SK-N-SH (cell line): ENCODE results near the gene TCP11L1. TPM values are rescaled to one million over a fixed set of nuclear protein-coding genes. Genes with fewer than 3 reads are reported as not detected.

ENCODE experiments used
- CTCF ChIA-PET: fragments of 300-600, 350-600 bp; formaldehyde crosslinking; extraction: SDS; loops from one replicate; lab custom pipeline; 2021; lab: Yijun Ruan, JAX
- POLR2A ChIA-PET: fragments of 350-600 bp; sonication (Branson Sonifier 250); formaldehyde crosslinking; extraction: SDS; loops from one replicate; lab custom pipeline; 2020; ENCODE audit warnings: antibody characterized with exemption, inconsistent platforms; lab: Yijun Ruan, JAX
- DNase-seq: peaks from one replicate; pipeline ENCODE4 v3.0.0; 2012
- H2AFZ ChIP-seq: fragments of 200-600 bp; sonication (generic); 2 replicates; pipeline ENCODE4 v1.8.1; 2016; ENCODE audit warnings: antibody characterized with exemption, mild to moderate bottlenecking, low read depth
- H3F3A ChIP-seq: fragments of 200-600 bp; sonication (generic); replicated peaks from 2 replicates; pipeline ENCODE3; 2016; ENCODE audit warnings: antibody characterized with exemption, mild to moderate bottlenecking; ENCODE audit not compliant: insufficient read depth
- H3K27ac ChIP-seq, 2 experiments: fragments of 200-500 bp in 1 of 2; fragments of 200-600 bp in 1 of 2; sonication (Bioruptor generic) in 1 of 2; sonication (generic), shearing (Covaris generic) in 1 of 2; 2 replicates each; pipeline versions ENCODE4 v1.5.1 to v1.6.1; 2014 to 2016; ENCODE audit warnings: low read depth in 2 of 2, inconsistent platforms in 1 of 2, low read length in 1 of 2, mild to moderate bottlenecking in 1 of 2, mixed read lengths in 1 of 2
- H3K27me3 ChIP-seq: fragments of 200-600 bp; sonication (generic), shearing (Covaris generic); 2 replicates; pipeline ENCODE4 v1.6.1; 2016; ENCODE audit warnings: mixed run types; ENCODE audit not compliant: insufficient read depth
- H3K36me3 ChIP-seq, 2 experiments: fragments of 200-500 bp in 1 of 2; fragments of 200-600 bp in 1 of 2; sonication (Bioruptor generic) in 1 of 2; sonication (generic) in 1 of 2; replicated peaks in 1 of 2; 2 replicates each; pipeline versions ENCODE3 to v1.5.1; 2014 to 2016; ENCODE audit warnings: low read length in 1 of 2, mild to moderate bottlenecking in 1 of 2; ENCODE audit not compliant: insufficient read depth in 2 of 2, control insufficient read depth in 1 of 2
- H3K4me1 ChIP-seq, 2 experiments: fragments of 200-500 bp in 1 of 2; fragments of 200-600 bp in 1 of 2; sonication (Bioruptor generic) in 1 of 2; sonication (generic), shearing (Covaris generic) in 1 of 2; 2 replicates each; pipeline versions ENCODE4 v1.5.1 to v1.6.1; 2014 to 2016; ENCODE audit warnings: low read depth in 1 of 2, low read length in 1 of 2, mixed run types in 1 of 2; ENCODE audit not compliant: insufficient read depth in 2 of 2, control insufficient read depth in 1 of 2
- H3K4me2 ChIP-seq: fragments of 200-600 bp; sonication (generic), shearing (Covaris generic); 2 replicates; pipeline ENCODE4 v1.6.1; 2017; ENCODE audit warnings: mixed run types
- H3K4me3 ChIP-seq, 2 experiments: fragments of 200-500 bp in 1 of 2; fragments of 200-600 bp in 1 of 2; sonication (Bioruptor generic) in 1 of 2; sonication (generic), shearing (Covaris generic) in 1 of 2; 2 replicates each; pipeline versions ENCODE4 v1.5.1 to v1.8.1; 2014 to 2016; ENCODE audit warnings: low read depth in 2 of 2, inconsistent platforms in 1 of 2, low read length in 1 of 2, mild to moderate bottlenecking in 1 of 2, mixed read lengths in 1 of 2, moderate library complexity in 1 of 2
- H3K79me2 ChIP-seq: fragments of 200-600 bp; sonication (generic); 2 replicates; pipeline ENCODE4 v1.8.1; 2017; ENCODE audit warnings: mild to moderate bottlenecking; ENCODE audit not compliant: insufficient read depth
- H3K9ac ChIP-seq: fragments of 200-600 bp; sonication (generic); 2 replicates; pipeline ENCODE4 v1.6.1; 2017; ENCODE audit warnings: mixed run types
- H3K9me2 ChIP-seq: fragments of 200-600 bp; sonication (generic); 2 replicates; pipeline ENCODE4 v1.6.1; 2017; ENCODE audit warnings: mixed run types
- H3K9me3 ChIP-seq: fragments of 200-600 bp; sonication (generic); 2 replicates; pipeline ENCODE4 v1.6.1; 2017; ENCODE audit warnings: mixed run types, mild to moderate bottlenecking, moderate library complexity
- H4K20me1 ChIP-seq: fragments of 200-600 bp; sonication (generic); 2 replicates; pipeline ENCODE4 v1.6.1; 2017; ENCODE audit warnings: mild to moderate bottlenecking, mixed run types; ENCODE audit not compliant: insufficient read depth
- EP300 ChIP-seq, 2 experiments: IDR thresholded peaks; 2 replicates each; pipeline versions ENCODE4 v1.4.0 to v1.6.1; 2012; ENCODE audit warnings: borderline replicate concordance in 1 of 2, low read depth in 1 of 2, low read length in 1 of 2
- FOSL2 ChIP-seq: IDR thresholded peaks from 2 replicates; pipeline ENCODE4 v1.4.0; 2012; ENCODE audit warnings: low read depth, mild to moderate bottlenecking, moderate library complexity, borderline replicate concordance
- FOXJ3 ChIP-seq: sonication (generic); formaldehyde crosslinking; IDR thresholded peaks from 2 replicates; pipeline ENCODE4 v1.5.1; 2020; ENCODE audit warnings: mild to moderate bottlenecking, missing genetic modification reagents
- FOXM1 ChIP-seq: IDR thresholded peaks from 2 replicates; pipeline ENCODE4 v1.4.0; 2012; ENCODE audit warnings: low read depth, mild to moderate bottlenecking
- GABPA ChIP-seq: IDR thresholded peaks from 2 replicates; pipeline ENCODE4 v1.4.0; 2012; ENCODE audit warnings: low read depth, mild to moderate bottlenecking
- GATA2 ChIP-seq: sonication (generic); formaldehyde crosslinking; IDR thresholded peaks from 2 replicates; pipeline ENCODE4 v1.5.0; 2020; ENCODE audit warnings: mild to moderate bottlenecking, missing genetic modification reagents
- JUND ChIP-seq: IDR thresholded peaks from 2 replicates; pipeline ENCODE4 v1.4.0; 2012
- NRF1 ChIP-seq: IDR thresholded peaks from 2 replicates; pipeline ENCODE4 v1.6.1; 2012; ENCODE audit warnings: low read depth, mild to moderate bottlenecking, low read length
- POLR2AphosphoS5 ChIP-seq: IDR thresholded peaks from 2 replicates; pipeline ENCODE4 v1.6.1; 2012; ENCODE audit warnings: low read depth, low read length
- RCOR1 ChIP-seq: fragments of 150-350 bp; IDR thresholded peaks from 2 replicates; pipeline ENCODE4 v1.6.1; 2017; ENCODE audit warnings: antibody characterized with exemption, low read length
- RXRA ChIP-seq: IDR thresholded peaks from 2 replicates; pipeline ENCODE4 v1.4.0; 2012; ENCODE audit warnings: low read depth, mild to moderate bottlenecking, borderline replicate concordance
- SIN3A ChIP-seq: IDR thresholded peaks from 2 replicates; pipeline ENCODE4 v1.6.1; 2012; ENCODE audit warnings: low read depth, mild to moderate bottlenecking, low read length, moderate library complexity, borderline replicate concordance
- SMC3 ChIP-seq: IDR thresholded peaks from 2 replicates; pipeline ENCODE4 v1.6.1; 2012; ENCODE audit warnings: low read depth, low read length, improper control_type of control experiment
- TAF1 ChIP-seq: IDR thresholded peaks from 2 replicates; pipeline ENCODE4 v1.6.1; 2012; ENCODE audit warnings: low read depth, mild to moderate bottlenecking, low read length, moderate library complexity, borderline replicate concordance
- TEAD4 ChIP-seq: IDR thresholded peaks from 2 replicates; pipeline ENCODE4 v1.4.0; 2012; ENCODE audit warnings: mild to moderate bottlenecking, borderline replicate concordance; ENCODE audit not compliant: insufficient read depth
- YY1 ChIP-seq: IDR thresholded peaks from 2 replicates; pipeline ENCODE4 v1.4.0; 2012; ENCODE audit warnings: low read depth, mild to moderate bottlenecking
- WGBS: methylation state at CpG from one replicate; pipeline ENCODE4 v1.1.6; 2017; ENCODE audit warnings: low lambda C conversion rate; 5-methylcytosine and 5-hydroxymethylcytosine counted together
- polyA plus RNA-seq, 3 experiments: library from polyadenylated mRNA; depleted of rRNA; stranded (reverse); fragments of >200 nt; gene quantifications; 2 replicates each; pipeline ENCODE4 v1.2.3, GENCODE V29; 2012
- TF ChIP-seq, protein P1 (sequence below): fragments of 150-350 bp; IDR thresholded peaks from 2 replicates; pipeline ENCODE4 v1.6.1; 2017; ENCODE audit warnings: antibody characterized with exemption, low read length, low read depth, borderline replicate concordance
- TF ChIP-seq, protein P2 (sequence below): IDR thresholded peaks from 2 replicates; pipeline ENCODE4 v1.6.1; 2012; ENCODE audit warnings: mild to moderate bottlenecking, low read depth, low read length, moderate library complexity
- TF ChIP-seq, protein P3 (sequence below): IDR thresholded peaks from 2 replicates; pipeline ENCODE4; 2012
- TF ChIP-seq, protein P4 (sequence below): IDR thresholded peaks from 2 replicates; pipeline ENCODE4 v1.4.0; 2012; ENCODE audit warnings: low read depth

The TCP11L1 gene
- polyA plus RNA-seq, 1 of the 3 experiments (the other 2 are of a cell fraction): 12.7 TPM

DNA sequence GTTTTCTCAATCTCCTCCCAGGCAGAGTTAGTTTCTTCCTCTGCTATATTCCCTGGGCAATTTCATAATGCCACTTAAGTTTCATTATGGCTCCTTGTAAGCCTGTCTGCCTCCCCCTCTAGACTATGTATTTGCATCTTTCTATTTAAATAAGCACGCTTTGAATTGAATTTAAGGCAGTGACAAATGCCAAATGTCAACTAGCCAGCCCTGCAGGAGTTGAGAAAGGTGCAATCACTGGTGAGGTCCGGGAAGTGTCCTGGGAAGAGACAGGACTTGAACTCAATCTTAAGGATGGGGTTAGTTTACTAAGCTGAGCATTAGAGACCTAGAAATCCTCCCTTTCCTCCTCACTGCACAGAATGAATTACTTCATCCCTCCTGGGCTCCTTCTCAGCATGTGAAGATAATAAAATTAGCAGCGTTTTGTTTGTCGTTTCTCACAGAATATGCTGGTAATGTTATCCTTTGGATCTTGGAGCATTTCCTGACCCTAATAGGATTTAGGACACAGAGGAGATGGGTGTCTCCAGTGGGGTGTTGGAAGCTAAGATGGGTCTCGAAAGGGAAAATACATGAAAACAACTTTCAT, 1.6 kb downstream of the TCP11L1 start:
- H3K27ac ChIP-seq: peak overlapping the region in 1 of 2 experiments; percentile 5; a peak in 1 of 4 replicates
- peaks cover 42% of the 10 kb centered on the region for H3K79me2 ChIP-seq
- peaks cover 22 to 24% of the 10 kb centered on the region in 2 experiments for H3K36me3 ChIP-seq
- peak overlapping the region; percentile 71 to 77 for H3K4me3 ChIP-seq
- WGBS: 70% methylated on average over 5 of the region's 5 CpGs
- peak overlapping the region; percentile 85 for H3K4me2 ChIP-seq
- 0 out of 2 replicates have a peak, but pooled peaks cover 3% of the 10 kb centered on the region for H3K9me3 ChIP-seq
- H3F3A ChIP-seq: peaks cover 3% of the 10 kb centered on the region
- H2AFZ ChIP-seq: no peak overlapping the region
- H4K20me1 ChIP-seq: no peaks in the 10 kb centered on the region
- DNase-seq: no peak
- H3K9ac ChIP-seq: peak overlapping the region; percentile 94; the same call in 1 of the 2 replicates
- H3K27me3 ChIP-seq: no peaks in the 10 kb centered on the region
- ChIA-PET POLR2A (no interaction called here), CTCF (interaction anchor here (0.9 to 1.1 kb wide), 2 partner anchors 24 to 63 kb away, joined by 3 read pairs; no protein-coding TSS in a partner anchor)
- no peaks in the 10 kb centered on the region for H3K9me2 ChIP-seq
- H3K4me1 ChIP-seq: peaks cover 8 to 37% of the 10 kb centered on the region in 2 experiments; a peak in 3 of 4 replicates
- TF ChIP-seq RCOR1 (no peak), TAF1 (no peak), NRF1 (no peak), YY1 (no peak), FOXM1 (no peak), TEAD4 (no peak), SMC3 (no peak), FOSL2 (no peak), RXRA (no peak), GATA2 (CRISPR knock-in tag) (no peak), JUND (no peak), POLR2AphosphoS5 (no peak), FOXJ3 (CRISPR knock-in tag) (no peak), SIN3A (no peak), EP300 (IDR thresholded peaks at IDR 0.05; ENCODE audit: borderline replicate concordance in 1 of 2, low read depth in 1 of 2, low read length in 1 of 2) (no peak), GABPA (no peak)
- TF ChIP-seq, protein P1, sequence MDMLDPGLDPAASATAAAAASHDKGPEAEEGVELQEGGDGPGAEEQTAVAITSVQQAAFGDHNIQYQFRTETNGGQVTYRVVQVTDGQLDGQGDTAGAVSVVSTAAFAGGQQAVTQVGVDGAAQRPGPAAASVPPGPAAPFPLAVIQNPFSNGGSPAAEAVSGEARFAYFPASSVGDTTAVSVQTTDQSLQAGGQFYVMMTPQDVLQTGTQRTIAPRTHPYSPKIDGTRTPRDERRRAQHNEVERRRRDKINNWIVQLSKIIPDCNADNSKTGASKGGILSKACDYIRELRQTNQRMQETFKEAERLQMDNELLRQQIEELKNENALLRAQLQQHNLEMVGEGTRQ: no peak
- TF ChIP-seq, protein P2, sequence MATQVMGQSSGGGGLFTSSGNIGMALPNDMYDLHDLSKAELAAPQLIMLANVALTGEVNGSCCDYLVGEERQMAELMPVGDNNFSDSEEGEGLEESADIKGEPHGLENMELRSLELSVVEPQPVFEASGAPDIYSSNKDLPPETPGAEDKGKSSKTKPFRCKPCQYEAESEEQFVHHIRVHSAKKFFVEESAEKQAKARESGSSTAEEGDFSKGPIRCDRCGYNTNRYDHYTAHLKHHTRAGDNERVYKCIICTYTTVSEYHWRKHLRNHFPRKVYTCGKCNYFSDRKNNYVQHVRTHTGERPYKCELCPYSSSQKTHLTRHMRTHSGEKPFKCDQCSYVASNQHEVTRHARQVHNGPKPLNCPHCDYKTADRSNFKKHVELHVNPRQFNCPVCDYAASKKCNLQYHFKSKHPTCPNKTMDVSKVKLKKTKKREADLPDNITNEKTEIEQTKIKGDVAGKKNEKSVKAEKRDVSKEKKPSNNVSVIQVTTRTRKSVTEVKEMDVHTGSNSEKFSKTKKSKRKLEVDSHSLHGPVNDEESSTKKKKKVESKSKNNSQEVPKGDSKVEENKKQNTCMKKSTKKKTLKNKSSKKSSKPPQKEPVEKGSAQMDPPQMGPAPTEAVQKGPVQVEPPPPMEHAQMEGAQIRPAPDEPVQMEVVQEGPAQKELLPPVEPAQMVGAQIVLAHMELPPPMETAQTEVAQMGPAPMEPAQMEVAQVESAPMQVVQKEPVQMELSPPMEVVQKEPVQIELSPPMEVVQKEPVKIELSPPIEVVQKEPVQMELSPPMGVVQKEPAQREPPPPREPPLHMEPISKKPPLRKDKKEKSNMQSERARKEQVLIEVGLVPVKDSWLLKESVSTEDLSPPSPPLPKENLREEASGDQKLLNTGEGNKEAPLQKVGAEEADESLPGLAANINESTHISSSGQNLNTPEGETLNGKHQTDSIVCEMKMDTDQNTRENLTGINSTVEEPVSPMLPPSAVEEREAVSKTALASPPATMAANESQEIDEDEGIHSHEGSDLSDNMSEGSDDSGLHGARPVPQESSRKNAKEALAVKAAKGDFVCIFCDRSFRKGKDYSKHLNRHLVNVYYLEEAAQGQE: no peak
- TF ChIP-seq, protein P3, sequence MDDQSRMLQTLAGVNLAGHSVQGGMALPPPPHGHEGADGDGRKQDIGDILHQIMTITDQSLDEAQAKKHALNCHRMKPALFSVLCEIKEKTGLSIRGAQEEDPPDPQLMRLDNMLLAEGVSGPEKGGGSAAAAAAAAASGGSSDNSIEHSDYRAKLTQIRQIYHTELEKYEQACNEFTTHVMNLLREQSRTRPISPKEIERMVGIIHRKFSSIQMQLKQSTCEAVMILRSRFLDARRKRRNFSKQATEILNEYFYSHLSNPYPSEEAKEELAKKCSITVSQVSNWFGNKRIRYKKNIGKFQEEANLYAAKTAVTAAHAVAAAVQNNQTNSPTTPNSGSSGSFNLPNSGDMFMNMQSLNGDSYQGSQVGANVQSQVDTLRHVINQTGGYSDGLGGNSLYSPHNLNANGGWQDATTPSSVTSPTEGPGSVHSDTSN: no peak
- TF ChIP-seq, protein P4, sequence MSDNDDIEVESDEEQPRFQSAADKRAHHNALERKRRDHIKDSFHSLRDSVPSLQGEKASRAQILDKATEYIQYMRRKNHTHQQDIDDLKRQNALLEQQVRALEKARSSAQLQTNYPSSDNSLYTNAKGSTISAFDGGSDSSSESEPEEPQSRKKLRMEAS: no peak
